HEK293 (cell line): Measurements from ENCODE around the gene TMEM128.
A peak's percentile ranks its signal among the peaks of the same experiment; 100 is the strongest.

Source experiments
- CTCF ChIA-PET: fragments of 350-600 bp; formaldehyde crosslinking; extraction: SDS; loops from one replicate; lab custom pipeline; 2021; ENCODE audit warnings: antibody characterized with exemption; lab: Yijun Ruan, JAX
- POLR2A ChIA-PET: fragments of 300-600 bp; formaldehyde crosslinking; extraction: SDS; loops from one replicate; lab custom pipeline; 2020; ENCODE audit warnings: antibody characterized with exemption, inconsistent platforms; lab: Yijun Ruan, JAX
- H3K27ac ChIP-seq: fragments of 200-500 bp; sonication (Bioruptor generic); 2 replicates; pipeline ENCODE4 v1.5.1; 2014; ENCODE audit warnings: low read depth, low read length, control low read depth, inconsistent platforms; ENCODE audit errors: extremely low read depth
- H3K36me3 ChIP-seq, 2 experiments: fragments of 200-500 bp in 1 of 2; sonication (Bioruptor generic) in 1 of 2; 1 replicate in 1 of 2; 2 replicates in 1 of 2; pipeline ENCODE4 v1.5.1; 2014 to 2017; ENCODE audit warnings: inconsistent platforms in 2 of 2, low read length in 2 of 2; ENCODE audit not compliant: control insufficient read depth in 2 of 2, insufficient read depth in 1 of 2
- H3K4me1 ChIP-seq: fragments of 200-500 bp; sonication (Bioruptor generic); 2 replicates; pipeline ENCODE4 v1.5.1; 2014; ENCODE audit warnings: mild to moderate bottlenecking, low read length, inconsistent platforms; ENCODE audit not compliant: control insufficient read depth, insufficient read depth
- H3K4me3 ChIP-seq: 2 replicates; pipeline ENCODE4 v1.5.1; 2011; ENCODE audit warnings: low read depth, mild to moderate bottlenecking, control low read depth, low read length, moderate library complexity
- H3K9me3 ChIP-seq: fragments of 200-500 bp; sonication (Bioruptor generic); 2 replicates; pipeline ENCODE4 v1.5.1; 2014; ENCODE audit warnings: low read depth, low read length, inconsistent platforms; ENCODE audit not compliant: control insufficient read depth, insufficient read depth
- GFI1B ChIP-seq: fragments of 450-650 bp; formaldehyde crosslinking; IDR thresholded peaks from 2 replicates; pipeline ENCODE4 v1.5.1; 2016; ENCODE audit warnings: missing biosample characterization, missing genetic modification characterization
- GLI4 ChIP-seq: fragments of 450-650 bp; formaldehyde crosslinking; IDR thresholded peaks from 2 replicates; pipeline ENCODE4 v1.5.1; 2016; ENCODE audit warnings: missing biosample characterization, missing genetic modification characterization
- GLIS2 ChIP-seq: fragments of 450-650 bp; formaldehyde crosslinking; IDR thresholded peaks from 2 replicates; pipeline ENCODE4 v1.5.1; 2016; ENCODE audit warnings: missing biosample characterization, missing genetic modification characterization
- HOXA7 ChIP-seq: sonication (generic); formaldehyde crosslinking; IDR thresholded peaks from 2 replicates; pipeline ENCODE4 v1.8.1; 2022; ENCODE audit warnings: missing genetic modification reagents, borderline replicate concordance
- PRDM1 ChIP-seq: fragments of 450-650 bp; formaldehyde crosslinking; IDR thresholded peaks from 2 replicates; pipeline ENCODE4; 2016; ENCODE audit warnings: missing biosample characterization, missing genetic modification characterization
- RBAK ChIP-seq: fragments of 450-650 bp; formaldehyde crosslinking; IDR thresholded peaks from 2 replicates; pipeline ENCODE4 v1.5.1; 2016; ENCODE audit warnings: missing biosample characterization, missing genetic modification characterization
- SCRT1 ChIP-seq: fragments of 450-650 bp; formaldehyde crosslinking; IDR thresholded peaks from 2 replicates; pipeline ENCODE4 v1.5.1; 2016; ENCODE audit warnings: missing biosample characterization, missing genetic modification characterization, borderline replicate concordance
- SP3 ChIP-seq: fragments of 450-650 bp; formaldehyde crosslinking; IDR thresholded peaks from 2 replicates; pipeline ENCODE4 v1.5.1; 2016; ENCODE audit warnings: missing biosample characterization, missing genetic modification characterization
- TCF7L2 ChIP-seq: IDR thresholded peaks from 2 replicates; pipeline ENCODE4 v1.6.1; 2011; ENCODE audit warnings: low read depth, mild to moderate bottlenecking, inconsistent platforms, low read length, moderate library complexity, borderline replicate concordance
- ZFP41 ChIP-seq: fragments of 450-650 bp; formaldehyde crosslinking; IDR thresholded peaks from 2 replicates; pipeline ENCODE4 v1.5.1; 2016; ENCODE audit warnings: missing biosample characterization, missing genetic modification characterization, borderline replicate concordance
- ZNF10 ChIP-seq: fragments of 450-650 bp; formaldehyde crosslinking; IDR thresholded peaks from 2 replicates; pipeline ENCODE4 v1.5.1; 2017; ENCODE audit warnings: missing biosample characterization, missing genetic modification characterization
- ZNF132 ChIP-seq: fragments of 450-650 bp; formaldehyde crosslinking; IDR thresholded peaks from 2 replicates; pipeline ENCODE4 v1.5.1; 2017; ENCODE audit warnings: missing biosample characterization, missing genetic modification characterization, borderline replicate concordance
- ZNF2 ChIP-seq: fragments of 450-650 bp; formaldehyde crosslinking; IDR thresholded peaks from 2 replicates; pipeline ENCODE4 v1.5.1; 2016; ENCODE audit warnings: missing biosample characterization, missing genetic modification characterization
- ZNF223 ChIP-seq: fragments of 450-650 bp; formaldehyde crosslinking; IDR thresholded peaks from 2 replicates; pipeline ENCODE4 v1.5.1; 2016; ENCODE audit warnings: missing biosample characterization, missing genetic modification characterization
- ZNF248 ChIP-seq: fragments of 450-650 bp; formaldehyde crosslinking; IDR thresholded peaks from 2 replicates; pipeline ENCODE4 v1.5.1; 2017; ENCODE audit warnings: missing biosample characterization, missing genetic modification characterization
- ZNF311 ChIP-seq: fragments of 450-650 bp; formaldehyde crosslinking; IDR thresholded peaks from 2 replicates; pipeline ENCODE4 v1.5.1; 2017; ENCODE audit warnings: missing biosample characterization, missing genetic modification characterization, borderline replicate concordance
- ZNF324 ChIP-seq: fragments of 450-650 bp; formaldehyde crosslinking; IDR thresholded peaks from 2 replicates; pipeline ENCODE4 v1.5.1; 2016; ENCODE audit warnings: missing biosample characterization, missing genetic modification characterization
- ZNF350 ChIP-seq: fragments of 450-650 bp; formaldehyde crosslinking; IDR thresholded peaks from 2 replicates; pipeline ENCODE4 v1.5.0; 2017; ENCODE audit warnings: missing biosample characterization, mild to moderate bottlenecking, missing genetic modification characterization
- ZNF48 ChIP-seq: fragments of 450-650 bp; formaldehyde crosslinking; IDR thresholded peaks from 2 replicates; pipeline ENCODE4 v1.5.1; 2016; ENCODE audit warnings: missing biosample characterization, missing genetic modification characterization
- ZNF548 ChIP-seq: fragments of 450-650 bp; formaldehyde crosslinking; IDR thresholded peaks from 2 replicates; pipeline ENCODE4 v1.5.1; 2016; ENCODE audit warnings: missing biosample characterization, missing genetic modification characterization
- ZNF596 ChIP-seq: fragments of 450-650 bp; IDR thresholded peaks from 2 replicates; pipeline ENCODE4 v1.5.0; 2018; ENCODE audit warnings: missing biosample characterization, mild to moderate bottlenecking, missing genetic modification characterization, moderate library complexity
- TF ChIP-seq, protein P1 (sequence below): fragments of 450-650 bp; formaldehyde crosslinking; IDR thresholded peaks from 2 replicates; pipeline ENCODE4 v1.5.1; 2016; ENCODE audit warnings: missing biosample characterization, missing genetic modification characterization
- TF ChIP-seq, protein P2 (sequence below): fragments of 450-650 bp; formaldehyde crosslinking; IDR thresholded peaks from 2 replicates; pipeline ENCODE4 v1.5.1; 2016; ENCODE audit warnings: missing biosample characterization, missing genetic modification characterization
- TF ChIP-seq, protein P3 (sequence below): fragments of 450-650 bp; formaldehyde crosslinking; IDR thresholded peaks from 2 replicates; pipeline ENCODE4 v1.5.1; 2016; ENCODE audit warnings: missing biosample characterization, missing genetic modification characterization, borderline replicate concordance
- TF ChIP-seq, protein P4 (sequence below): fragments of 450-650 bp; formaldehyde crosslinking; IDR thresholded peaks from 2 replicates; pipeline ENCODE4 v1.5.1; 2017; ENCODE audit warnings: missing biosample characterization, mild to moderate bottlenecking, missing genetic modification characterization, moderate library complexity
- TF ChIP-seq, protein P5 (sequence below): fragments of 450-650 bp; formaldehyde crosslinking; IDR thresholded peaks from 2 replicates; pipeline ENCODE4 v1.5.1; 2016; ENCODE audit warnings: missing biosample characterization, missing genetic modification characterization

The TMEM128 gene, protein sequence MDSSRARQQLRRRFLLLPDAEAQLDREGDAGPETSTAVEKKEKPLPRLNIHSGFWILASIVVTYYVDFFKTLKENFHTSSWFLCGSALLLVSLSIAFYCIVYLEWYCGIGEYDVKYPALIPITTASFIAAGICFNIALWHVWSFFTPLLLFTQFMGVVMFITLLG

DNA sequence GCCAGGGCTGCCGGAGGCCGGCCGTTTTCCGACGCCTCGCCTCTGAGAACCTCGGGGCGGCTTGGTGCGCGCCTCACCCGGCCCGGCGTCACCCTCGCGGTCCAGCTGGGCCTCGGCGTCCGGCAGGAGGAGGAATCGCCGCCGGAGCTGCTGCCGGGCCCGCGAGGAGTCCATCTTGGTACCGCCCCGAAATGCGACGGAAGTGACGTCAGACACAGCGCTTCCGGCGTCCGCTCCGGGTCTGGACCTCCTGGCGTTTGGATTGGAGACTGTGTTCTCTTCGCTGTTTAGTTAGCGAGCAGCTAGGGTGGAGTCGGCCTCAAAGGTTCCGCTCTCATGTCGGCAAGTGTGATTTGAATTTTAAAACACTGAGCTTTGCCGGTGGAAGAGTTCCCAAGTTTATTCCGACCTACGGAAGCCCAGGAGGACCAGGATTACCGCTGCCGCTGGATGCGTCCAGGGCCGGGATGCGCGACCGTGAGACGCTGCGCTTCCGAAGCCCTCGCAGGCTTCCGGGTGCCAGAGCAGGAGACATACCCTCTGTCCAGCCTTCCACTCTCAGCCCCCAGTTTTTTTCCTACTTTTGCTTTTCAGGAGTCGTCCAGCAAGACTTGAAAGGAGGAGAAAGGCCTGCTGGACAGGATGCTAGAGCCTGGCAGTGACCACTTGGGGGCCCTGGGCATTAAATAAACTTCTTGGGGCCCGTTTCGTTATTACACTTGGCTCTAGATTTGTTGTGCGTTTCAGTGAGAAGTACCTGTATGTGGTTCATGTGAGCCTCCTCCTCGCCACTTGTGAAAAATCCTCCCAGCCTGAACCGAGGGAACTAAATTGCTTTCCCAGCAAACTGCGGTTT lies at the start of gene TMEM128:
Gene TMEM128 (minus strand): TSS at position 195 of the 856 bp plus-strand sequence. CDS start 21 bp downstream, at position 174.
- peak within 1 kb of the TSS; percentile 79 for H3K4me3 ChIP-seq
- no peaks in the 10 kb centered on the region for H3K9me3 ChIP-seq
- peak within 1 kb of the TSS; percentile 71 for H3K27ac ChIP-seq
- ChIA-PET CTCF (interaction anchor here (0.6 to 1.0 kb wide), 4 partner anchors 11 to 249 kb away, joined by 3 read pairs; no protein-coding TSS in a partner anchor), POLR2A (interaction anchor here (0.8 to 1.2 kb wide), 2 partner anchors 41 to 196 kb away, joined by 3 to 4 read pairs; partner anchors contain the start of gene LYAR)
- no peaks in the 10 kb centered on the region for H3K4me1 ChIP-seq
- H3K36me3 ChIP-seq, result peaks cover 10 to 29% of the 10 kb centered on the region in 2 experiments
- TF ChIP-seq, protein P1, sequence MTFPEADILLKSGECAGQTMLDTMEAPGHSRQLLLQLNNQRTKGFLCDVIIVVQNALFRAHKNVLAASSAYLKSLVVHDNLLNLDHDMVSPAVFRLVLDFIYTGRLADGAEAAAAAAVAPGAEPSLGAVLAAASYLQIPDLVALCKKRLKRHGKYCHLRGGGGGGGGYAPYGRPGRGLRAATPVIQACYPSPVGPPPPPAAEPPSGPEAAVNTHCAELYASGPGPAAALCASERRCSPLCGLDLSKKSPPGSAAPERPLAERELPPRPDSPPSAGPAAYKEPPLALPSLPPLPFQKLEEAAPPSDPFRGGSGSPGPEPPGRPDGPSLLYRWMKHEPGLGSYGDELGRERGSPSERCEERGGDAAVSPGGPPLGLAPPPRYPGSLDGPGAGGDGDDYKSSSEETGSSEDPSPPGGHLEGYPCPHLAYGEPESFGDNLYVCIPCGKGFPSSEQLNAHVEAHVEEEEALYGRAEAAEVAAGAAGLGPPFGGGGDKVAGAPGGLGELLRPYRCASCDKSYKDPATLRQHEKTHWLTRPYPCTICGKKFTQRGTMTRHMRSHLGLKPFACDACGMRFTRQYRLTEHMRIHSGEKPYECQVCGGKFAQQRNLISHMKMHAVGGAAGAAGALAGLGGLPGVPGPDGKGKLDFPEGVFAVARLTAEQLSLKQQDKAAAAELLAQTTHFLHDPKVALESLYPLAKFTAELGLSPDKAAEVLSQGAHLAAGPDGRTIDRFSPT (tag by site-specific recombination), result no peak
- TF ChIP-seq TCF7L2, result no peak
- TF ChIP-seq ZNF10 (tag by site-specific recombination), result no peak
- TF ChIP-seq, protein P2, sequence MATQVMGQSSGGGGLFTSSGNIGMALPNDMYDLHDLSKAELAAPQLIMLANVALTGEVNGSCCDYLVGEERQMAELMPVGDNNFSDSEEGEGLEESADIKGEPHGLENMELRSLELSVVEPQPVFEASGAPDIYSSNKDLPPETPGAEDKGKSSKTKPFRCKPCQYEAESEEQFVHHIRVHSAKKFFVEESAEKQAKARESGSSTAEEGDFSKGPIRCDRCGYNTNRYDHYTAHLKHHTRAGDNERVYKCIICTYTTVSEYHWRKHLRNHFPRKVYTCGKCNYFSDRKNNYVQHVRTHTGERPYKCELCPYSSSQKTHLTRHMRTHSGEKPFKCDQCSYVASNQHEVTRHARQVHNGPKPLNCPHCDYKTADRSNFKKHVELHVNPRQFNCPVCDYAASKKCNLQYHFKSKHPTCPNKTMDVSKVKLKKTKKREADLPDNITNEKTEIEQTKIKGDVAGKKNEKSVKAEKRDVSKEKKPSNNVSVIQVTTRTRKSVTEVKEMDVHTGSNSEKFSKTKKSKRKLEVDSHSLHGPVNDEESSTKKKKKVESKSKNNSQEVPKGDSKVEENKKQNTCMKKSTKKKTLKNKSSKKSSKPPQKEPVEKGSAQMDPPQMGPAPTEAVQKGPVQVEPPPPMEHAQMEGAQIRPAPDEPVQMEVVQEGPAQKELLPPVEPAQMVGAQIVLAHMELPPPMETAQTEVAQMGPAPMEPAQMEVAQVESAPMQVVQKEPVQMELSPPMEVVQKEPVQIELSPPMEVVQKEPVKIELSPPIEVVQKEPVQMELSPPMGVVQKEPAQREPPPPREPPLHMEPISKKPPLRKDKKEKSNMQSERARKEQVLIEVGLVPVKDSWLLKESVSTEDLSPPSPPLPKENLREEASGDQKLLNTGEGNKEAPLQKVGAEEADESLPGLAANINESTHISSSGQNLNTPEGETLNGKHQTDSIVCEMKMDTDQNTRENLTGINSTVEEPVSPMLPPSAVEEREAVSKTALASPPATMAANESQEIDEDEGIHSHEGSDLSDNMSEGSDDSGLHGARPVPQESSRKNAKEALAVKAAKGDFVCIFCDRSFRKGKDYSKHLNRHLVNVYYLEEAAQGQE (tag by site-specific recombination), result peak; percentile 55; the same call in 1 of the 2 replicates
- no peak for TF ChIP-seq ZFP41 (tag by site-specific recombination)
- TF ChIP-seq ZNF132 (tag by site-specific recombination), result no peak
- TF ChIP-seq ZNF223 (tag by site-specific recombination), result no peak
- peak; percentile 34; the same call in 1 of the 2 replicates for TF ChIP-seq GLIS2 (tag by site-specific recombination)
- no peak for TF ChIP-seq ZNF324
- TF ChIP-seq ZNF248 (tag by site-specific recombination), result no peak
- no peak for TF ChIP-seq ZNF48 (tag by site-specific recombination)
- no peak for TF ChIP-seq GFI1B (tag by site-specific recombination)
- TF ChIP-seq, protein P3, sequence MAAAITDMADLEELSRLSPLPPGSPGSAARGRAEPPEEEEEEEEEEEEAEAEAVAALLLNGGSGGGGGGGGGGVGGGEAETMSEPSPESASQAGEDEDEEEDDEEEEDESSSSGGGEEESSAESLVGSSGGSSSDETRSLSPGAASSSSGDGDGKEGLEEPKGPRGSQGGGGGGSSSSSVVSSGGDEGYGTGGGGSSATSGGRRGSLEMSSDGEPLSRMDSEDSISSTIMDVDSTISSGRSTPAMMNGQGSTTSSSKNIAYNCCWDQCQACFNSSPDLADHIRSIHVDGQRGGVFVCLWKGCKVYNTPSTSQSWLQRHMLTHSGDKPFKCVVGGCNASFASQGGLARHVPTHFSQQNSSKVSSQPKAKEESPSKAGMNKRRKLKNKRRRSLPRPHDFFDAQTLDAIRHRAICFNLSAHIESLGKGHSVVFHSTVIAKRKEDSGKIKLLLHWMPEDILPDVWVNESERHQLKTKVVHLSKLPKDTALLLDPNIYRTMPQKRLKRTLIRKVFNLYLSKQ (tag by site-specific recombination), result no peak
- no peak for TF ChIP-seq HOXA7 (CRISPR knock-in tag)
- TF ChIP-seq PRDM1, result no peak
- TF ChIP-seq ZNF2 (tag by site-specific recombination), result peak; percentile 83
- peak; percentile 76 for TF ChIP-seq SP3 (tag by site-specific recombination)
- TF ChIP-seq SCRT1, result no peak
- TF ChIP-seq, protein P4, sequence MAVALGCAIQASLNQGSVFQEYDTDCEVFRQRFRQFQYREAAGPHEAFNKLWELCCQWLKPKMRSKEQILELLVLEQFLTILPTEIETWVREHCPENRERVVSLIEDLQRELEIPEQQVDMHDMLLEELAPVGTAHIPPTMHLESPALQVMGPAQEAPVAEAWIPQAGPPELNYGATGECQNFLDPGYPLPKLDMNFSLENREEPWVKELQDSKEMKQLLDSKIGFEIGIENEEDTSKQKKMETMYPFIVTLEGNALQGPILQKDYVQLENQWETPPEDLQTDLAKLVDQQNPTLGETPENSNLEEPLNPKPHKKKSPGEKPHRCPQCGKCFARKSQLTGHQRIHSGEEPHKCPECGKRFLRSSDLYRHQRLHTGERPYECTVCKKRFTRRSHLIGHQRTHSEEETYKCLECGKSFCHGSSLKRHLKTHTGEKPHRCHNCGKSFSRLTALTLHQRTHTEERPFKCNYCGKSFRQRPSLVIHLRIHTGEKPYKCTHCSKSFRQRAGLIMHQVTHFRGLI (tag by site-specific recombination), result no peak
- TF ChIP-seq ZNF350 (tag by site-specific recombination), result no peak
- no peak for TF ChIP-seq ZNF548 (tag by site-specific recombination)
- TF ChIP-seq RBAK (tag by site-specific recombination), result no peak
- no peak for TF ChIP-seq GLI4 (tag by site-specific recombination)
- TF ChIP-seq ZNF311, result no peak
- TF ChIP-seq, protein P5, sequence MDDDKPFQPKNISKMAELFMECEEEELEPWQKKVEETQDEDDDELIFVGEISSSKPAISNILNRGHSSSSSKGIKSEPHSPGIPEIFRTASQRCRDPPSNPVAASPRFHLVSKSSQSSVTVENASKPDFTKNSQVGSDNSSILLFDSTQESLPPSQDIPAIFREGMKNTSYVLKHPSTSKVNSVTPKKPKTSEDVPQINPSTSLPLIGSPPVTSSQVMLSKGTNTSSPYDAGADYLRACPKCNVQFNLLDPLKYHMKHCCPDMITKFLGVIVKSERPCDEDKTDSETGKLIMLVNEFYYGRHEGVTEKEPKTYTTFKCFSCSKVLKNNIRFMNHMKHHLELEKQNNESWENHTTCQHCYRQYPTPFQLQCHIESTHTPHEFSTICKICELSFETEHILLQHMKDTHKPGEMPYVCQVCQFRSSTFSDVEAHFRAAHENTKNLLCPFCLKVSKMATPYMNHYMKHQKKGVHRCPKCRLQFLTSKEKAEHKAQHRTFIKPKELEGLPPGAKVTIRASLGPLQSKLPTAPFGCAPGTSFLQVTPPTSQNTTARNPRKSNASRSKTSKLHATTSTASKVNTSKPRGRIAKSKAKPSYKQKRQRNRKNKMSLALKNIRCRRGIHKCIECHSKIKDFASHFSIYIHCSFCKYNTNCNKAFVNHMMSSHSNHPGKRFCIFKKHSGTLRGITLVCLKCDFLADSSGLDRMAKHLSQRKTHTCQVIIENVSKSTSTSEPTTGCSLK (tag by site-specific recombination), result no peak
- no peak for TF ChIP-seq ZNF596 (tag by site-specific recombination)
